PC-3 (cell line): Measurements from ENCODE around the gene MAT1A. TPM values are rescaled to one million over a fixed set of nuclear protein-coding genes. Genes with fewer than 3 reads are reported as not detected.

ENCODE experiments used
- ATAC-seq: fragments of 200-7000 bp; cut with Tn5 transposase; 2 replicates; pipeline ENCODE4 v1.9.1; 2020; ENCODE audit warnings: mild to moderate bottlenecking, moderate library complexity
- BruUV-seq: library from RNA; stranded (reverse); fragments of 400-500 nt; replicated peaks from 2 replicates; lab custom pipeline; 2021; lab: Mats Ljungman, UMichigan
- CTCF ChIA-PET: fragments of 300-600 bp; sonication (Branson Sonifier 250); formaldehyde crosslinking; loops from one replicate; lab custom pipeline; 2022; ENCODE audit warnings: antibody characterized with exemption; lab: Charles Lee
- POLR2A ChIA-PET: fragments of 300-600 bp; sonication (Branson Sonifier 250); formaldehyde crosslinking; loops from one replicate; lab custom pipeline; 2022; ENCODE audit warnings: antibody characterized with exemption; ENCODE audit not compliant: unreplicated experiment; lab: Charles Lee
- DNase-seq: peaks from one replicate; pipeline ENCODE4 v3.0.0-alpha.2; 2015
- H2AFZ ChIP-seq: fragments of 300-600 bp; sonication (generic); 2 replicates; pipeline ENCODE4 v1.6.0; 2016; ENCODE audit warnings: antibody characterized with exemption, low read length
- H3F3A ChIP-seq: fragments of 300-600 bp; sonication (generic); one replicate; pipeline ENCODE4 v1.6.0; 2017; ENCODE audit warnings: antibody characterized with exemption, low read length, control low read depth, mild to moderate bottlenecking; ENCODE audit not compliant: unreplicated experiment
- H3K27ac ChIP-seq: fragments of 300-600 bp; sonication (generic); 2 replicates; pipeline ENCODE4 v1.5.1; 2016; ENCODE audit warnings: mild to moderate bottlenecking, low read length
- H3K27me3 ChIP-seq: fragments of 300-600 bp; sonication (generic); 2 replicates; pipeline ENCODE4 v1.6.1; 2016; ENCODE audit warnings: low read length, mixed read lengths
- H3K36me3 ChIP-seq: fragments of 300-600 bp; sonication (generic); 2 replicates; pipeline ENCODE4 v1.6.1; 2016; ENCODE audit warnings: low read depth, mixed run types, low read length, mixed read lengths
- H3K4me1 ChIP-seq: fragments of 300-600 bp; sonication (generic); 2 replicates; pipeline ENCODE4 v1.5.1; 2016; ENCODE audit warnings: low read length; ENCODE audit not compliant: insufficient read depth
- H3K4me2 ChIP-seq: fragments of 300-600 bp; sonication (generic); 2 replicates; pipeline ENCODE4 v1.6.0; 2016; ENCODE audit warnings: low read length
- H3K4me3 ChIP-seq: fragments of 300-600 bp; sonication (generic); 2 replicates; pipeline ENCODE4 v1.5.1; 2016; ENCODE audit warnings: mild to moderate bottlenecking, low read length, mixed read lengths
- H3K79me2 ChIP-seq: fragments of 300-600 bp; sonication (generic); 2 replicates; pipeline ENCODE4 v1.6.1; 2017; ENCODE audit warnings: low read length, mixed read lengths
- H3K9ac ChIP-seq: fragments of 300-600 bp; sonication (generic); 2 replicates; pipeline ENCODE4 v1.6.0; 2016; ENCODE audit warnings: mild to moderate bottlenecking, low read length
- H3K9me2 ChIP-seq: fragments of 300-600 bp; sonication (generic); replicated peaks from 2 replicates; pipeline ENCODE4 v1.6.1; 2016; ENCODE audit warnings: mixed run types, low read length, mixed read lengths
- H3K9me3 ChIP-seq: fragments of 300-600 bp; sonication (generic); 2 replicates; pipeline ENCODE4 v1.6.1; 2016; ENCODE audit warnings: low read length, mixed read lengths
- H4K20me1 ChIP-seq: fragments of 300-600 bp; sonication (generic); 2 replicates; pipeline ENCODE4 v1.6.1; 2016; ENCODE audit warnings: low read length, mixed read lengths
- EZH2 ChIP-seq: fragments of 300-600 bp; sonication (generic); IDR thresholded peaks from one replicate; pipeline ENCODE4 v1.6.1; 2017; ENCODE audit warnings: antibody characterized with exemption, mild to moderate bottlenecking, low read length; ENCODE audit not compliant: unreplicated experiment
- EZH2phosphoT487 ChIP-seq: fragments of 300-600 bp; sonication (generic); IDR thresholded peaks from 2 replicates; pipeline ENCODE4 v1.6.1; 2018; ENCODE audit warnings: mild to moderate bottlenecking, antibody characterized with exemption, low read length, borderline replicate concordance
- intact Hi-C: fragments of 100-400 bp; cut with micrococcal nuclease; formaldehyde crosslinking; loops from 2 replicates; pipeline ENCODE4 v1.9.0; 2023
- total RNA-seq: library from RNA; depleted of rRNA; stranded (reverse); fragments of >200 nt; gene quantifications from 2 replicates; pipeline ENCODE4 v1.2.3, GENCODE V29; 2014
- TF ChIP-seq, protein P1 (sequence below): fragments of 300-600 bp; sonication (generic); conservative IDR thresholded peaks from 2 replicates; pipeline ENCODE4 v1.5.1; 2017; ENCODE audit warnings: antibody characterized with exemption, low read depth, mild to moderate bottlenecking, low read length

MAT1A gene
- total RNA-seq, 1 experiment from 2014 or later, result not detected

DNA sequence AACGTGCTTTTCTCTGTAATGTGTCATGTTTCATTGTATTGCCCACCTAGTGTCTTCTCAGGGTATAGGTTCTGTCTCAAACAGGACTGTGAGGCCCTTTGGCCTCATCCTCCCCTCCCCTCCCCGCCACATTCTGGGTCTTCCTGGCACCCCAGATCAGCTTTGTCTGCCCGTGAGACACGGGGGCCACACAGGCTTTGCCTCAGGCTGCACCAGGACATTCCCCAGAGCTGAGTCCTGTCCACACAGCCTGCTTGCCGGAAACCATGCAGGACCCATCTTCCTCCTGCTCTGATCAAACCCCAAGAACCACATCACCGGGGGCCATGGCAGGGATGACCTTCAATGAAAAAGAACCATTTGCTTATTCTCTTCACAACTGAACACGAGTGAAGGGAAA, 18.6 kb downstream of the MAT1A start:
- ChIA-PET CTCF (no interaction called here), POLR2A (no interaction called here)
- Histone ChIP-seq H3K9me3 (no peaks in the 10 kb centered on the region), H3K9ac (no peak overlapping the region), H3K27me3 (no peaks in the 10 kb centered on the region), H3F3A (no peaks in the 10 kb centered on the region), H3K9me2 (no peaks in the 10 kb centered on the region), H3K4me1 (no peaks in the 10 kb centered on the region), H3K79me2 (no peaks in the 10 kb centered on the region), H4K20me1 (no peaks in the 10 kb centered on the region), H3K4me3 (no peak overlapping the region), H3K4me2 (no peak overlapping the region), H2AFZ (no peak overlapping the region), H3K36me3 (no peaks in the 10 kb centered on the region), H3K27ac (no peak overlapping the region)
- intact Hi-C loops, result no loop called here
- TF ChIP-seq, protein P1, sequence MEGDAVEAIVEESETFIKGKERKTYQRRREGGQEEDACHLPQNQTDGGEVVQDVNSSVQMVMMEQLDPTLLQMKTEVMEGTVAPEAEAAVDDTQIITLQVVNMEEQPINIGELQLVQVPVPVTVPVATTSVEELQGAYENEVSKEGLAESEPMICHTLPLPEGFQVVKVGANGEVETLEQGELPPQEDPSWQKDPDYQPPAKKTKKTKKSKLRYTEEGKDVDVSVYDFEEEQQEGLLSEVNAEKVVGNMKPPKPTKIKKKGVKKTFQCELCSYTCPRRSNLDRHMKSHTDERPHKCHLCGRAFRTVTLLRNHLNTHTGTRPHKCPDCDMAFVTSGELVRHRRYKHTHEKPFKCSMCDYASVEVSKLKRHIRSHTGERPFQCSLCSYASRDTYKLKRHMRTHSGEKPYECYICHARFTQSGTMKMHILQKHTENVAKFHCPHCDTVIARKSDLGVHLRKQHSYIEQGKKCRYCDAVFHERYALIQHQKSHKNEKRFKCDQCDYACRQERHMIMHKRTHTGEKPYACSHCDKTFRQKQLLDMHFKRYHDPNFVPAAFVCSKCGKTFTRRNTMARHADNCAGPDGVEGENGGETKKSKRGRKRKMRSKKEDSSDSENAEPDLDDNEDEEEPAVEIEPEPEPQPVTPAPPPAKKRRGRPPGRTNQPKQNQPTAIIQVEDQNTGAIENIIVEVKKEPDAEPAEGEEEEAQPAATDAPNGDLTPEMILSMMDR, result no peak
- TF ChIP-seq EZH2phosphoT487 (no peak), EZH2 (no peak)
- BruUV-seq, result no TSS peak
- DNase-seq (no peak), ATAC-seq (no peak)

DNA sequence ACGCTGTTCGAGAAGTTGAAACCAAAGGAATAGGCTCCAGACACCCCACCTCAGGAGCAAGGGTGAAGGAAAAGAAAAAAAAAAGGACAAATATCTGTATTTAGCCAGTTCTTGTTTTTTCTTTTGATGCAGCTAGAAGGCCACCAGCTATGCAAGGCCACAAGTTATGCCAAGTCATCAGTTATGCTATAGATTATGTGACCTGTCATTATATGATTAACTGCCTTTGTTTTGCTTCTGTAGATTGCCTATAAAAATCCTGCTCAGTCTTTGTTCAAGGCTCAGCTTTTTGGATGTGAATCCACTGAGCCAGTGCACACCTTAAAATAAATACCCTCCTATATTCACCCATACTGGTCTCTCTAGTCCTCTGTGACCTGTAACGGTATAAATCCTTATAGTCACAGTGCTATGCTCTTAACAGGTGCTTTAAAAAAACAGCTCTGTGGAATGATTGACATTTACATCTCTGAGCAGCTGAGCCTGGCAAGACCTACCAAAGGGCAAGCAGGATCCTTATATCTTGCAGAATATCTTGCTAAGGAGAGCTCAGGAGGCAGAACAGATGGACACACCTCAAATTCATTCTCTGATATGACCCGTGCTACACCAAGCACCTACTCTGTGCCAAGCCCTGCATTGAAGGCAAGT, 20.4 kb downstream of the MAT1A start:
- Histone ChIP-seq H3K4me2 (no peak overlapping the region), H3F3A (no peaks in the 10 kb centered on the region), H3K36me3 (no peaks in the 10 kb centered on the region), H3K27me3 (no peaks in the 10 kb centered on the region), H4K20me1 (no peaks in the 10 kb centered on the region), H3K9me3 (no peaks in the 10 kb centered on the region), H2AFZ (no peak overlapping the region), H3K9ac (no peak overlapping the region), H3K27ac (no peak overlapping the region), H3K79me2 (no peaks in the 10 kb centered on the region), H3K4me3 (no peak overlapping the region), H3K4me1 (no peaks in the 10 kb centered on the region), H3K9me2 (no peaks in the 10 kb centered on the region)
- TF ChIP-seq EZH2 (no peak), EZH2phosphoT487 (no peak)
- TF ChIP-seq, protein P1, result no peak
- CTCF ChIA-PET, result no interaction called here
- no TSS peak for BruUV-seq
- POLR2A ChIA-PET, result no interaction called here
- no peak for ATAC-seq
- no peak for DNase-seq
- intact Hi-C loops, result no loop called here

DNA sequence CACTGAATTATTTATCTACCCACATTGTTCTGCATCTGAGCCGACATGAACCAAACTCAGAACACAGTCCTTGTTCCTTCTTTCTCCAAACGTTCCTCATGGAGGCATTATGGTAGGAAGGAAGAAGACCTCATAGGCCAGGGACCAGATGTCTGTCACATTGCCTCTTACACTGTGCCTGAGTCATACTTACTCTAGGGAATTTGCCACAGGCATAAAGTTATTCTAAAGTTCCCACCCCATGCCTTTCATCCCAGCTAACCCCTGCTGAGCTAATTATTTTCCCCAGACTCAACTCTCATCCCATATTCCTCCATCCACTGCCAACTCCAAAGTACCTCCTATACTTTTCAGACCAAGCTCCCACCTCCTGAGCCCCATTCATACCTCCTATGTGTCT, 21.2 kb downstream of the MAT1A start:
- no peak overlapping the region for H3K9ac ChIP-seq
- ATAC-seq, result no peak
- H3K4me3 ChIP-seq, result no peak overlapping the region
- H3K27me3 ChIP-seq, result no peaks in the 10 kb centered on the region
- intact Hi-C loops, result no loop called here
- H3K4me2 ChIP-seq, result no peak overlapping the region
- CTCF ChIA-PET, result no interaction called here
- no peaks in the 10 kb centered on the region for H3K36me3 ChIP-seq
- H3K79me2 ChIP-seq, result no peaks in the 10 kb centered on the region
- no peaks in the 10 kb centered on the region for H3F3A ChIP-seq
- no peaks in the 10 kb centered on the region for H4K20me1 ChIP-seq
- no peak overlapping the region for H2AFZ ChIP-seq
- H3K27ac ChIP-seq, result no peak overlapping the region
- TF ChIP-seq EZH2phosphoT487, result no peak
- no peak for TF ChIP-seq EZH2
- TF ChIP-seq, protein P1, result no peak
- POLR2A ChIA-PET, result no interaction called here
- no TSS peak for BruUV-seq
- H3K4me1 ChIP-seq, result no peaks in the 10 kb centered on the region
- H3K9me2 ChIP-seq, result no peaks in the 10 kb centered on the region
- no peaks in the 10 kb centered on the region for H3K9me3 ChIP-seq
- DNase-seq, result no peak
